HG03439 (cell line): ENCODE results near the gene KMT2C.
"Not testable (repeated sequence)": the region's sequence is repeated elsewhere in the genome, so short reads cannot be mapped to it uniquely, and the experiment has no call there.

Source experiments
- ATAC-seq: cut with Tn5 transposase; IDR thresholded peaks from one replicate; pipeline ENCODE4 v1.9.1; 2021; ENCODE audit warnings: mild to moderate bottlenecking, moderate library complexity; ENCODE audit not compliant: unreplicated experiment

KMT2C gene

DNA sequence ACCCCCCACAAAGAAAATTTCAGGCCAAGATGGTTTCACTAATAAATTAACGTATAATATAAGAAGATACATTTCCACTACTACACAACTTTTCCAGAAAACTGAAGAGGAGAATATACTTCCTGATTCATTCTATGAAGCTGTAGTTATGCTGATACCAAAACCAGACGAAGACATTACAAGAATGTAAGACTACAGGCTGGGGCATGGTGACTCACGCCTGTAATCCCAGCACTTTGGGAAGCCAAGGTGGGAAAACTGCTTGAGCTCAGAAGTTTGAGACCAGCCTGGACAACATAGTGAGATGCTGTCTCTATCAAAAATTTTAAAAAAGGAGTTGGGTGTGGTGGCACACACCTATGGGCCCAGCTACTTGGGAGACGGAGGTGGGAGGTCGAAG is 201.4 kb downstream of the KMT2C start:
- ATAC-seq: not testable (repeated sequence)

DNA sequence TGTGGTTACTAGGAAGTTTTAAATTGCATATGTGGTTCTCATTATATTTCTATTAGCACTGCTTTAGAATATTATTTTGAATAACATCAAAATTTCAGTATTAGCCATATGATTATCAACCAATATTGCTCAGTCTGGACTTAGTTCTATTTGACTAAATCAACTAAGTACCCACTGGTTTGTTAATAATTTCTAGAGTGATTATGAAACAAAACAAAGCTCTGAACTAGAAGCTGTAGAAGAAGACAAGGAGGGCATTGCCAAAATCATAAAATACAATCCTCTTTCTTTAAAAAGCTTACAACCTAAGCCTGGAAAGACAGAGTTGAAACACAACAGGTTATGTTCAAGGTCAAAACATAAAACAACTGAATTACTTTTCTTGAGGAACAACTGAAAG is 204.7 kb downstream of the KMT2C start:
- no peak for ATAC-seq

DNA sequence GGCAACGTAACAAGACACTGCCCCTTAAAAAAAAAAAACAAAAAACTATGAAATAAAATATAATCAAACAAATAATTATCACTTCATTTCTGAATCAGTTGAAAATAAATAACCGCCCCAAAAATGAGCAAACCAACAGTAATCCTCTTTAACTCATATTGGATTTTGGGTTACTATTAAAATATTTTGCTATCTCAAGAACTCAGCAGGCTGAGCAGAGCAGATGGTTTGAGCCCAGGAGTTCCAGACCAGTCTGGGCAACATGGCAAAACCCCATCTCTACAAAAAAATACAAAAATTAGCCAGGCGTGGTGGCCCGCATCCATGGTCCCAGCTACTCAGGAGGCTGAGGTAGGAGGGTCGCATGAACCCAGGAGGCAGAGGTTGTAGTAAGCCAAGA is 216.2 kb downstream of the KMT2C start:
- not testable (repeated sequence) for ATAC-seq

DNA sequence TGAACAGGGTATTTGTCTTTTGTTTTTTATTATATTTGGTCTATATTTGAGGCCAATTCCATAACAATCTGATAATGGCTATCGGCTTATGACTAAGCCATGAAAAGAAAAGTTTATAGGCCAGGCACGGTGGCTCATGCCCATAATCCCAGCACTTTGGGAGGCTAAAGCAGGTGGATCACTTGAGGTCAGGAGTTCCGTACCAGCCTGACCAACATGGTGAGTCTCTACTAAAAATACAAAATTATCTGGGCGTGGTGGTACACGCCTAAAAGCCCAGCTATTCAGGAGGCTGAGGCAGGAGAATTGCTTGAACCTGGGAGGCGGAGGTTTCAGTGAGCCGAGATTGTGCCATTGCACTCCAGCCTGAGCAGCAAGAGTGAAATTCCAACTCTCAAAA is 227.0 kb downstream of the KMT2C start:
- ATAC-seq: not testable (repeated sequence)

DNA sequence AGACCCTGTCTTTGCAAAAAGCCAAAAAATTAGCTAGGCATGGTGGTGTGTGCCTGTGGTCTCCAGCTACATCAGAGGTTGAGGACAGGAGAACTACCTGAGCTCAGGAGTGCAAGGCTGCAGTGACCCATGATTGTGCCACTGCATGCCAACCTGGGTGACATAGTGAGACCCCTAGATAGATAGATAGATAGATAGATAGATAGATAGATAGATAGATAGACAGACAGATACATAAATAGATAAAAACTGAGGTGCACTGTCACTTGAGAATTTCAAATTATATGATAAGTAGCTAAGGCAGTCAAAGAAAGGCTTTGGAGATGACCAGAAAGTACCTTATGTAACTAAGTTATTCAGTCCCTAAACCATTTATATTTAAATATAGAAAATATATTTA is 231.4 kb downstream of the KMT2C start:
- not testable (repeated sequence) for ATAC-seq

DNA sequence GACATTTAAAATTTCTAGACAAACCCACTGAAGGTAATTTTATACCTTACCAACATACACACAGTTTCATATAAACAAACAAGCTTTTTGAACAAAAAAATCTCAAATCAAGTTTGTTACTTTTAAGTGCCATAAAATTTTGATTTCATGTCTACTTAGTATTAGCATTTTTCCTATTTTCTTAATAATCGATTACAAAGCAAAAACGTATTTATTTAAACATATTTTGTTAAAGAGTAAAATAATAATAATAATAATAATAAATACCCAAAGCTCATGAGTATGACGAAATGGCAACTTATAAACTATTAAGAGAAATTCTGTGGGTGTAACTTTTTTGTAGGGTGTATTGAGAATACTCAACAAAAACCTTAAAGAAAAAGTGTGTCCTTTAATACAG is 232.7 kb downstream of the KMT2C start:
- ATAC-seq: no peak

DNA sequence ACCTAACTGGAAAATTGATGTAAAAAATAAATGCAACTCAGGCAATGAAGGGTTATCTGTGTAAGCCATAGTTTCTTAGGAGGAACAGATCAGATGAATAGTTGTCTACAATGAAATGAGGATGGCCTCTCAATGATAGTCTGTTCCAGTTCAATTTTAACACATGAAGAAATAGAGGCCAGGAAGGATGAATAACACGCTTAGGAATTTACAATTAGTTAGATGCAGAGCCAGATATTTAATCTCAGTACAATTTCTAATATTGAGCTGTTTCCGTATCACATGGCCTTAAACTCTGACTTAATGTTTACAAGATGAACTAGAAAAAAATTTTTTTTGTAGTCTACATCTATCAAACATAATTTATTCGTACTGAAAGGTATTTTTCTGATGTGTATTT is 233.7 kb downstream of the KMT2C start:
- ATAC-seq: no peak

DNA sequence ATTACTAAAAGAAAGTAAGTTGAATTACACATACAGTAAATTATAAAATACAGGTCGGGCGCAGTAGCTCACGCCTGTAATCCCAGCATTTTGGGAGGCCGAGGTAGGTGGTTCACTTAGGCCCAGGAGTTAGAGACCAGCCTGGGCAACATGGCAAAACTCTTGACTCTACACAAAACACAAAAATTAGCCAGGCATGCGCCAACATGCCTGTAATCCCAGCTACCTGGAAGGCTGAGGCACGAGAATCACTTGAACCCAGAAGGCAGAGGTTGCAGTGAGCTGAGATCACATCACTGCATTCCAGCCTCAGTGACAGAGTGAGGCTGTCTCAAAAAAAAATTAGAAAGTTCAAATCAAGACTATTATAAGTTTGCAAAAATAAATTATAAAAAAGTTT is 235.4 kb downstream of the KMT2C start:
- ATAC-seq: no peak

DNA sequence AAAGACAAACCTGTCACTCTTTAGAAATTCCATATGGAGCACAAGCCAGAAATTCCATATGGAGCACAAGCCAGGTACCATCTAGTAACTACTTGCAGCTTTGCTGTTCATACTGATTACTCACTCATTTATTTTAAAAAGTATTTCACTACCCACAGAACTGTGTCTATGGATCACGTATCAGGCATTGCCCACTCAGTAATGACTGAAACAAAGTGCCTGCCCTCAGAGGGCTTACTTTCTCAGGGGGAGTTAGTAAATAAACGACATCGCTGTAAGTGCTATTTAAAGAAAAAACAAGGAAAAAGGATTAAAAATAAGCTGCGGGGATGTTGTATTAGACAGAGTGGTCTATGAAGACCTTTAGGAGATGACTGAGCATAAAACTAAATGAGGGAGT is 239.4 kb downstream of the KMT2C start:
- no peak for ATAC-seq

DNA sequence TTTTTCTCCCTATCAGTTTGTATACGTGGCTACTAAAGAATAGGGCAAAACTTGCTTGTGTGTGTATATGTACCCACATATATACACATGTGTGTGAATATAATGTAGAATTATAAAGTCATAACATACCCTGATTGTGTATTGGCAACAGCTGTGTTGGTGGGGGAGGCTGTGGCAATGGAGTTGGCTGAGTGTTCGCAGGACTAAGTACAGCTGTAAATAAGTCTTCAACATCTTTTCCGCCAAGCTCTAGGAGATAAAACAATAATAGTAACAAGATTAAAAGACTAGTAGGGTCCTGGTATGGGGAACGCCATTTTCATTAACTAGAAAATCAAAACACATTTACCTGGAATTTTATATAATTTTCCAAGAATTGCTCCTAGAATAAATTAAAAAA is 241.9 kb downstream of the KMT2C start:
- no peak for ATAC-seq

DNA sequence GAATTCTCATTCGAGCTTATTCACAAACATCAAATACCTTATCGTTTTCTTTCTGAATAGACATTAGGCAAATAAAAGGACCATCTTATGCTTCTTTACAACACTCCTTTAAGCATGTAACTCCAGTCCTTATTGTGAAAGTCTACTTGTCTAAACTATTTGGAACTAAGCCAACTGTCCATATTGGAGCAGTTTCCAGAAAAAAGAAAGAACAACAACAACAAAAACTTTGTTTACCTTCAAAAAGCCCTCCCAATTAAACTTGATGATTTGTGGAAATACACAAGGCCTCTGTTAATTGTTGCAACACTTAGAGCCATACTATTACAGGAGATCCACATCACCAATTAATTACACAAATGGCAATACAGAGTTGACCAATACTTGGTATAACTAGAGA is 246.7 kb downstream of the KMT2C start:
- no peak for ATAC-seq

DNA sequence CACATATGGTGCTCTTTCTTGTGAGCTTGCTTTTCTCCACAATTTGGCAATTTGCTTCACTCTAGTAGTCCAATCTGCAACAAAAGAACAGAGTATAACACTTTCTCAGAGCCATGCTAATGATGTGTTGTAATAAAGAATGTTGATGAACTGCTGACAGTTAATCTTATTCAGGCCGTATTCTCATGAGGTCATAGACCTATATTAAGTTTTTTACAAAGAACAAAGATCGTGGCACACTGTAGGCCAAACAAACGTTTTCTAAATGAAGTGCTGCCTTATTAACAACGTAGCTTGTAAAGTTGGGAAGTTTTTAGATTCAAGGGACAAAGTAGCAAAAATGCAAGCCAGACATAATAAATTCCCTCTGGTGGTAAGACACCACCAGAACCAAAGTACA is 250.2 kb downstream of the KMT2C start:
- ATAC-seq: no peak

DNA sequence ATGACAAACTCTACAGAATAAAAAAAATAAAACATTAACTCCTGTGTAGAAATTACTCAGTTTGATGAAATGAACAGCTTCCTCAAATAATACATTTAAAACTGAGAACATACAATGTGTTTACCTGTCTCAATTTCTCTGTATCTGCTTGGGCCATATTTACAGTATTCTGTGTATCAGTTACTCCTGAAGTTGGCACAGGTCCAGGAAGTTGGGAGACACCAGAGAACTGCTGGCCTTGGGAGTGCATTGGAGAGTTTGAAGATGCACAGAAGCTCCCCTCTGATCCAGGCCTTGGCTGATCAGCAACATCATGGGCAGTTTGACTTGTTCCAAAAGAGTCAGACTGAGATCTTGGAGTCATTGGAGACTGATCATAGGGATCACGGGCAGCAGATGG is 255.2 kb downstream of the KMT2C start:
- no peak for ATAC-seq

DNA sequence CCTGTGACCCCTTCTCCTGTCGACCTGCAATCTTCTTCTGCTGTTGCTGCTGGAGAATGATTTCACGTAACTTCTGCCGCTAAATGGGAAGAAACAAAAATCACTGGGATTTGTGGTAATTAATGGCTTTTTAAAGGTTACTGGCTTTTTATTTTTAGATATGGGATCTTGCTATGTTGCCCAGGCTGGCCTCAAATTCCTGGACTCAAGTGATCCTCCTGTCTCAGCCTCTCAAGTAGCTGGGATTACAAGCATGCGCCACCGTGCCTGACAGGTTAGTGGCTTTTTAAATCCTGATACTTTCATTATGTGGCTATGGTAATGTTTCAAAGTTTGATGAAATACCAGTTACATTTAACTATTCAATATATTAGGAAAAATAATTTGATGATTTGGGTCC is 255.8 kb downstream of the KMT2C start:
- ATAC-seq: no peak

DNA sequence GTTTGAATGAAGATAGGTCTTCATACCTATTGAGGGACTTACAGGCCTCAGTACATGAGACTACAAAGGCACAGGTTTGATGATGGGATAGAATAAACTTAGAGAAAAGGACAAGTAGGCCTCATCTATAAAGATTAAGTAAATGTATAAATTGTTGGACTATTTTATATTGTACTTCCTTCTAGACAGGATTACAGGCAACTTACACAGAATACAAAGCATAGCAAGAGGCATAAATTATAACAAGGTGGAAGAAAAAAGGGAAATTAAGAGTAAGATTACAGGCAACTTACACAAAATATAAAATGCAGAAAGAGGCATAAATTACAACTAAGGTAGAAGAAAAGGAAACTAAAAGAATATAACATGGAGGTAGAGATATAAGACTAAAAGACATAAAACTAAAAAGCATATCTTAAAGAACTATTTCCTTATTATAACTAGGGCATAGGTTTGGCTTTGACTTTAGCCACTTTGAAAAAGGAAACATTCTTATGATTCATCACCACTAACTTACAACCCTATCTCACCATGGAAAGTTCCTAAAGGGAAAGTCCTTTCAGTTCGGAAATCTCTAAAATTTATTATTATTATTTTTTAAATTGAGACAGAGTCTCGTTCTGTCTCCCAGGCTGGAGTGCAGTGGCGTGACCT is 257.3 kb downstream of the KMT2C start:
- ATAC-seq: no peak

DNA sequence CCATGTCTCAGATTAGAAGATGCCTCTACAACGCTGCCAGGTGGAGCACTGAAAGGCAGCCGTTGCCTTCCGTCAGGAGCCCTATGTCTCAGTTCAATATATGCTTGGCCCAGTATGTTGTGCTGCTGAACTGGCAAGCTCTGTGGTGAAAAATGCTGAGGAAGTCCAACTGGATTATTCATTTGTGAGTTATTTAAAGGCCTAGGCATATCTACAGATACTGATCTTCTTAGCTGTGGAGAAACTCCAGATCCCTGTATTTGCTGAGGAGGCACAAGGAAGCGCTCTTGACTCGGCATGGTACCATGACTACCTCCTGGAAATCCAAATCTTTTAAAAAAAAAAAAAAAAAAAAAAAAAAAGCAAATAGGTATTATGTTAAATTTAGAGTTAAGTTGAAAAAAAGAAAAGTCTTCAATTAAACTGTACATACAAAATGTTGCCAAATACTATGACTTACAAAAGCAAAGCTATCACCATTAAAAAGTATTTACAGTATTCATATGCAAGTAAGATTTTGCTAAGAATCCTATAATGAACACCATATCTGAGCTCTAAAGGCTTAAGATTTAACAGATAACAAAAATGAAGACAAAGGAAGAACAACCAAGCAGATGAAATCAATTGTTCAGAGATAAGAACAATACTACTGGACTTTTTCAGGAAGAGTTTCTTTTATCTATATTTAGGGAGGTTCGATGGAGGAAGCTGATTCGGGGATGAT is 258.0 kb downstream of the KMT2C start:
- ATAC-seq: no peak

DNA sequence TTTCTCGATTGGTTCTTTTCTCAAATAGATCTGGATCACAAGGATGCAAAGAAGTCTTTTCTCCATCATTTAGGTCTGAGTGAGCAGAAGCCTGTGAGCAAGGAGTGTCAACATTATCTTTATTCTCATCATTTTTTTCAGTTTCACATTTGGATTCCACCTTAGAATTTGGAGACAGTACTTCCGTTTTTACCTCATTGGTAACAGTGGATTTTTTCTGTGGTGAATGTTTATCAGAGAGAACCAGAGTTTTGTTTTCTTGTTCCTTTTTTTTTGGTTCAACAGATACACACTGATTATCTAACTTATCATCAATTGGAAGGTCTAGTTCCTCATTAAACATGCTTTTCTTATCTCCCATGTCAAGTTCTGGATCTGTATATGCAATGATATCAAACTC is 259.0 kb downstream of the KMT2C start:
- no peak for ATAC-seq

DNA sequence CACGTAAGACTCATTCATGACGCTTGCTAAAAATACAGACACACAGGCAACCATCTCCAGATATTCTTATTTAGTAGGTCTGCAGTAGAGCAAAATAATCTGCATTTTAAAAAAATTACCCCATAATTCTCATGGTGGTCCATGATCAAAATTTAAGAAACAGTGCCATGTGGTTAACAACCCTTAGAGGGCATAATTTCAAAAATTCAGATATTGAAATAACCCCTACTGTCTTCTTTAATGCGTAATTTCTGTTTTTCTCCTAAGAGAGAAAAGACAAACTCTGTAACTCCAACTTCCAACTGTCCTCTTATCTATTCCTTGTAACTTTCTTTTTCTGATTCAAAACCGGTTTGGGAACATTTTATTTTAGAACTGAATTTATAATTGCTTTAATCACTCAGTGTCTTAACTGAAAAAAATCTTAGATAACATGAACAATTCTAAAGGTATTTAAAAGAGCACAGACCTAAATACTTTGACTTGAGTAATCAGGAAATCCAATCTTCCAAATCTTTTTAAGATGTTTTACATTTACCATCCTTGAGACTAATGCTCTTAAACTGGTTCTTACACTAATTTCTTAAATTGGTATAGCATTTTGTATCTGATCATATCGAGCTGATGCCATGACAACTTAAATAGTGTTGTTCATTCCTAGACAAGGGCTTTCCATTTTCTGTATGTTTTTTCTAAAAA is 262.3 kb downstream of the KMT2C start:
- ATAC-seq: no peak

DNA sequence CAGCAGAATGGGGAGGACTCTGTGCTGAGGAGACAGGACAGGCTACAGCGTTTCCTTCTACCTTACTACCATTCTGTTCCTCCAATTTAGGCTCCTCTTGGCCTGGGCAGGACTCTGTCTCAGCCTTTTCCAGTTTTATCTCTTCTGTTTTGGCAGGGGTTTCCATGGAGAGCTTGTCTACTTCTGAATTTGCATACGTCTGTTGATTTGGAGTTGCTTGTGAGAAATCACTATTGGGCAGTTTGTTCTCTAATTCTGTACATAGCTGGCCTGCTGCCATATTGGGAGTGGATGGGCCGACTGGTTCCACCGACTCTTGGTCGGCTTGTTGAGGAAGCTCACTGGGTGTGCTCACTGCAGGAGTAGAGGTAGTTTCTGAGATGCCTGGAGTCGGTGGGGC is 273.5 kb downstream of the KMT2C start:
- ATAC-seq: no peak

DNA sequence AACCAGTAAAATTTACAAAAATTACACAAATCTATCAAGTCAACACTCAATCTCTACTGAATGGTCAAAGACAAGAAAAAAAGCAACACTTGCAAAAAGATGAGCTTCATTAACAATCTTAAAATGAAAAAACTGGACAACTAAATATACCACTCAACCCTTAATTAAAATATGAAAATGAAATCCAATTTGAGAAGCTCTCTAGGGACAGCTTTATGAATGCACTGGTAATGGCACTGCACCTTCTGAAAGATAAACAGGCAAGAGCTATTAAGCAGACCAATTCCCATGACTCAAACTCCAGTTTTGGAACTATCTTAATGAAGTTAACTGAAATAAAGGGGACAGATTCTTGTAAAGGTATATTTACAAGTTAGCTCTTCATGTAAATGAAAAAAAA is 274.6 kb downstream of the KMT2C start:
- ATAC-seq: no peak

DNA sequence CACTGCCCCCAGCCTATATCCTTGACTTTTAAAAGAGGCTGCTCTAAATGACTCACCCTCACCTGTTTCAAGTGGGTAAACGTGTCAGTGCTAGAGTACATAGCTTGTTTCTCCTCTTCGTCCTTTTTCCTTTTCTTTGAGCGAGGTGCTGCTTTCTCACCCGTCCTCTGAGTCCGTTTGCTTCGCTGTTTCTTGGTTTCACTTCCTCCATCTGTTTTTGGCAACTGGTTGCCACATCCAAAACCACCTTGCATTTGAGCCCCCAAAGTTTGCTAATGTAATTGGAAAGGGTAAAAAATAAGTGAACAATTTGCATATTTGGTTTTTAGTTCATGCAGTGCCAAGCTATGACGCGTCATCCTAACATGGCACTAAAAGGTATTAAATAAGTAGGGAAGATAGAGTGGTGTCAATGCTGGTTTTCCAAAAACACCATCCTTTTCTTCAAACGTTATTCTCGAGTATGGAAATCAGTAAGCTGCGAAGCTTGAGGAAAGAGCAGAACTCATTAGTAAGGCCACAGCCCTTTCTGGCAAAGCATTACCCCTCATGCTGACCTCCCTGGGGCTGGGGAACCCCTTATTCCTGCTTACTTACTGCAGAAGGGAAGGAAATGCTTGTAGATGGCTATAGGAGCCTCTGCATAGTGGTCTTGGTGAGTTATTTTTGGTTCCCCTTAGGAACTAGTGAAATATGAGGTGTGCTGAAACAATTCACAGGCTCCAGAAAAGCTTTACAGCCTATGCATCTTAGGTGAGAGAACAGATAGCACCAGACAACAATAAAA is 276.8 kb downstream of the KMT2C start:
- peak; percentile 85 for ATAC-seq
